Left ventricle myocardium inferior (tissue), 1 donor: ENCODE measurements around the gene SLC25A26. TPM values are rescaled to one million over a fixed set of nuclear protein-coding genes. Genes with fewer than 3 reads are reported as not detected.
"Not testable (repeated sequence)": the region's sequence is repeated elsewhere in the genome, so short reads cannot be mapped to it uniquely, and the experiment has no call there.

ENCODE experiments used
- DNase-seq: peaks from one replicate; pipeline ENCODE4 v3.0.0-alpha.2; 2020
- H3K27ac ChIP-seq: fragments of 200-600 bp; replicated peaks from 2 replicates; pipeline ENCODE4 v1.8.0; 2021
- H3K27me3 ChIP-seq: fragments of 200-600 bp; 2 replicates; pipeline ENCODE4 v1.8.0; 2021; ENCODE audit warnings: low read depth
- H3K36me3 ChIP-seq: fragments of 200-600 bp; 2 replicates; pipeline ENCODE4 v1.8.0; 2021
- H3K4me1 ChIP-seq: fragments of 200-600 bp; 2 replicates; pipeline ENCODE4 v1.8.0; 2021
- H3K4me3 ChIP-seq: fragments of 200-600 bp; 2 replicates; pipeline ENCODE4 v1.8.0; 2021; ENCODE audit warnings: mild to moderate bottlenecking, moderate library complexity
- H3K9me3 ChIP-seq: fragments of 200-600 bp; replicated peaks from 2 replicates; pipeline ENCODE4 v1.8.0; 2021
- CTCF ChIP-seq: fragments of 200-600 bp; IDR thresholded peaks from 2 replicates; pipeline ENCODE4 v1.8.0; 2021; ENCODE audit warnings: antibody characterized with exemption, mild to moderate bottlenecking, borderline replicate concordance
- intact Hi-C: fragments of 100-400 bp; cut with micrococcal nuclease; formaldehyde crosslinking; loops from one replicate; pipeline ENCODE4 v1.11.0; 2022
- total RNA-seq: library from RNA; stranded (reverse); fragmentation: NEBNext Ultra II Directional; extraction: Animal tissue kit (Norgen Biotek cat#: 25700); gene quantifications from one replicate; pipeline ENCODE4 v1.2.1, GENCODE V29; 2021
- donor health status: DM: no; HTN: yes; CAD: no; lungs with severe emphysema.

Gene SLC25A26
- total RNA-seq, 1 donor from 2014 or later: 40.7 TPM

GRCh38 chr3:66280304-66280703 lies 59.5 kb downstream of the SLC25A26 start:
- Histone ChIP-seq H3K36me3 (no peaks in the 10 kb centered on the region), H3K4me3 (no peak overlapping the region), H3K27ac (no peak overlapping the region), H3K27me3 (no peaks in the 10 kb centered on the region), H3K9me3 (no peaks in the 10 kb centered on the region), H3K4me1 (peaks cover 3% of the 10 kb centered on the region)
- intact Hi-C loops: no loop called here
- DNase-seq: no peak
- TF ChIP-seq CTCF: no peak

GRCh38 chr3:66291922-66292321 lies 71.1 kb downstream of the SLC25A26 start:
- DNase-seq, H3K36me3 ChIP-seq, H3K27me3 ChIP-seq, H3K9me3 ChIP-seq, intact Hi-C loops, H3K4me1 ChIP-seq, H3K27ac ChIP-seq, H3K4me3 ChIP-seq: not testable (repeated sequence)

GRCh38 chr3:66297260-66297873 lies 76.6 kb downstream of the SLC25A26 start:
- no peak for DNase-seq
- Histone ChIP-seq H3K9me3 (no peaks in the 10 kb centered on the region), H3K36me3 (no peaks in the 10 kb centered on the region), H3K27ac (no peak overlapping the region), H3K4me3 (no peak overlapping the region), H3K4me1 (peaks cover 25% of the 10 kb centered on the region), H3K27me3 (no peaks in the 10 kb centered on the region)
- intact Hi-C loops: no loop called here
- TF ChIP-seq CTCF: no peak

DNA sequence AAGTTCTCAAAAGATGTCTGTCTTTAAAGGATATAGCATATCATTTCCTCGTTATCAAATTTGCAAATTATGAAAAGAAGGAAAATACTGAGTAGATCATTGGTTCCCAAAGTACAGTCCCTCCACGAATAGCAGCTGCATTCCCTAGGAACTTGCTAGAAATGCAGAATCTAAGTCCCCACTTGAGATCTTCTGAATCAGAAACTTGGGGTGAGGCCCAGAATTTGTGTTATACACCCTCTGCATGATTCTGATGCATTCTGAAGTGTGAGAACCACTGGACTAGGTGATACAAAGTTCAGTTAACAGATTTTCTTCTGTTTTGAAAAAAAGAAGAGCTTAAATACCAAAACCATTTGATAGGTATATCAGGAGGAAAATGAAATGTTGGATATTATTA lies 77.1 kb downstream of the SLC25A26 start:
- intact Hi-C loops: no loop called here
- DNase-seq: no peak

GRCh38 chr3:66298591-66298990 lies 77.8 kb downstream of the SLC25A26 start:
- H3K4me1 ChIP-seq: peaks cover 25% of the 10 kb centered on the region
- no peak overlapping the region for H3K4me3 ChIP-seq
- no peaks in the 10 kb centered on the region for H3K27me3 ChIP-seq
- no peak overlapping the region for H3K27ac ChIP-seq
- no peaks in the 10 kb centered on the region for H3K36me3 ChIP-seq
- no peaks in the 10 kb centered on the region for H3K9me3 ChIP-seq
- no peak for TF ChIP-seq CTCF
- intact Hi-C loops: no loop called here
- no peak for DNase-seq

More for the DNA sequence above, 77.1 kb downstream of the SLC25A26 start:
- no peak for TF ChIP-seq CTCF
- no peaks in the 10 kb centered on the region for H3K9me3 ChIP-seq
- no peaks in the 10 kb centered on the region for H3K36me3 ChIP-seq
- peaks cover 25% of the 10 kb centered on the region for H3K4me1 ChIP-seq
- H3K27me3 ChIP-seq: no peaks in the 10 kb centered on the region
- no peak overlapping the region for H3K4me3 ChIP-seq
- H3K27ac ChIP-seq: no peak overlapping the region

DNA sequence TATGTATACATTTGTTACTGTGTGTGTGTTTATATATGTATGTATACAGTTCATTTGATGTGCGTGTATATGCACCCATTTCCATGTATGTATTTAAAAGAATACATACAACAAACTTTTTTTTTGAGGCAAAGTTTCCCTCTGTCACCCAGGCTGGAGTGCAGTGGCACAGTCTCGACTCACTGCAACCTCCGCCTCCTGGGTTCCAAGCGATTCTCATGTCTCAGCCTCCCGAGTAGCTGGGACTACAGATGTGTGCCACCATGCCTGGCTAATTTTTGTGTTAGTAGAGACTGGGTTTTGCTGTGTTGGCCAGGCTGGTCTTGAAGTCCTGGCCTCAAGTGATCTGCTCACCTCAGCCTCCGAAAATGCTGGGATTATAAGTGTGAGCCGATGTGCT lies 78.3 kb downstream of the SLC25A26 start:
- DNase-seq, H3K27me3 ChIP-seq, H3K36me3 ChIP-seq, H3K9me3 ChIP-seq, intact Hi-C loops, H3K4me3 ChIP-seq: not testable (repeated sequence)
- Histone ChIP-seq H3K4me1 (peaks cover 25% of the 10 kb centered on the region), H3K27ac (peak overlapping the region; percentile 22)

- Histone ChIP-seq H3K9me3 (no peaks in the 10 kb centered on the region), H3K4me3 (peak overlapping the region; percentile 10), H3K27me3 (no peaks in the 10 kb centered on the region), H3K4me1 (peaks cover 25% of the 10 kb centered on the region), H3K36me3 (no peaks in the 10 kb centered on the region), H3K27ac (peak overlapping the region; percentile 22)
- no peak for DNase-seq
- intact Hi-C loops: no loop called here
- no peak for TF ChIP-seq CTCF
Measured at GRCh38 chr3:66299891-66300290, 79.1 kb downstream of the SLC25A26 start.
